VCaP (cell line): ENCODE results near the gene DGCR2.

ENCODE experiments used
- H3K27ac ChIP-seq: fragments of 450-650 bp; 2 replicates; pipeline ENCODE4 v1.5.1; 2017
- TF ChIP-seq, protein P1 (sequence below): fragments of 450-650 bp; conservative IDR thresholded peaks from 2 replicates; pipeline ENCODE4 v1.5.1; 2017; ENCODE audit warnings: mild to moderate bottlenecking, moderate library complexity

The DGCR2 gene

DNA sequence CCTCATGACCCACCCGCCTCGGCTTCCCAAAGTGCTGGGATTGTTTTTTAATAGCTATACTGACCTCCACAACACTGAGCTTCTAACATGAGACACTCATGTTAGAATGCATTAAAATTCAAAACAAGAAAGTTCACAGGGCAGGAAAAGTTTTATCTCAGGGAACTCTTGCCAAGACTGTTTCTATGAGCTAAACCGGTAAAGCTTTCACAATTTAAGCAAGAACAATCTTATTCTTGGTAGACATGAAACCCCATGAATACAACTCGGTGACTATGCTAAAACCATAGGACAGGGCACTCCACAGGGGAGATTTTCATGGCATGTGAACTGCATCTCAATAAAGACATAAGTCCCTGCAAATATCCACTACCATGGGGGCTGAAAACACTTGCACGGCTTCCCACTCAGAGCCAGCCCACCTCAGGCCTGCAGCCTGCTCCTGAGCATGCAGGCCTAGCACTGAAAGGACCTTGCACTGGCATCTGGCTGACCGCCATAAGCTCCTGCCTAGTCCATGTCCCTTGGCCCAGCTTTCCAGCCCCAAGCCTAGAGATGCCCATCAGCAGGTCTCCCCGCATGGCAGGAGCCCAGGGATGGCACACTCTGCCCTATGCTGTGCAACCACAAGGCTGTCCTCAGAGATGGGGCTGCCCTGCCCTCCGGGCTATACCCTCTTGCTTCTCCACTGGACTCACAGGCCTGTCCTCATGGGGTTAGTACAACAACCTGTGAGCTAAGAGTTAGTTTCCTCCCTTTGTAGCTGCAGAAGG lies 58.4 kb downstream of the DGCR2 start:
- TF ChIP-seq, protein P1, sequence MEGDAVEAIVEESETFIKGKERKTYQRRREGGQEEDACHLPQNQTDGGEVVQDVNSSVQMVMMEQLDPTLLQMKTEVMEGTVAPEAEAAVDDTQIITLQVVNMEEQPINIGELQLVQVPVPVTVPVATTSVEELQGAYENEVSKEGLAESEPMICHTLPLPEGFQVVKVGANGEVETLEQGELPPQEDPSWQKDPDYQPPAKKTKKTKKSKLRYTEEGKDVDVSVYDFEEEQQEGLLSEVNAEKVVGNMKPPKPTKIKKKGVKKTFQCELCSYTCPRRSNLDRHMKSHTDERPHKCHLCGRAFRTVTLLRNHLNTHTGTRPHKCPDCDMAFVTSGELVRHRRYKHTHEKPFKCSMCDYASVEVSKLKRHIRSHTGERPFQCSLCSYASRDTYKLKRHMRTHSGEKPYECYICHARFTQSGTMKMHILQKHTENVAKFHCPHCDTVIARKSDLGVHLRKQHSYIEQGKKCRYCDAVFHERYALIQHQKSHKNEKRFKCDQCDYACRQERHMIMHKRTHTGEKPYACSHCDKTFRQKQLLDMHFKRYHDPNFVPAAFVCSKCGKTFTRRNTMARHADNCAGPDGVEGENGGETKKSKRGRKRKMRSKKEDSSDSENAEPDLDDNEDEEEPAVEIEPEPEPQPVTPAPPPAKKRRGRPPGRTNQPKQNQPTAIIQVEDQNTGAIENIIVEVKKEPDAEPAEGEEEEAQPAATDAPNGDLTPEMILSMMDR = no peak
- peak overlapping the region; percentile 16; the same call in 1 of the 2 replicates for H3K27ac ChIP-seq

DNA sequence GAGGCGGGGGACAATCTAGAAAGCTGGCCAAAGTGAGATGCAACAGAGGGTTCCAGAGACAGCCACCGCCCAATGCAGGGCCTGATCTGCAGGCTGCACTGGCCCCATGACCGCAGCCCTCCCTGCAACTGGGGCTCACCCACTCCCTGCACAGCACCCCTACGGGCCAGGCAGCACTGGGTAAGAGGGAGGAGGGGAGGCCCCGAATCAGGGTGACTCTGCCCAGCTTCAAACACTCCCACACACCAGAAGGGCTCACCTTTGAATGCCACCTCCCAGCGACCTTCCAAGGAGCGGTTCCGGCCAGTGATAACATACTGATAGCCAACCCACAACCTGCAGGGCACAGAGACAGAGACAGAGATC lies 59.3 kb downstream of the DGCR2 start:
- TF ChIP-seq, protein P1 = no peak
- H3K27ac ChIP-seq = no peak overlapping the region

GRCh38 chr22:19062139-19062942 lies 59.9 kb downstream of the DGCR2 start:
- no peak overlapping the region for H3K27ac ChIP-seq
- TF ChIP-seq, protein P1 = no peak

- TF ChIP-seq, protein P1 = no peak
- H3K27ac ChIP-seq = no peak overlapping the region
These were observed 60.6 kb downstream of the DGCR2 start for GRCh38 chr22:19061471-19062138.

DNA sequence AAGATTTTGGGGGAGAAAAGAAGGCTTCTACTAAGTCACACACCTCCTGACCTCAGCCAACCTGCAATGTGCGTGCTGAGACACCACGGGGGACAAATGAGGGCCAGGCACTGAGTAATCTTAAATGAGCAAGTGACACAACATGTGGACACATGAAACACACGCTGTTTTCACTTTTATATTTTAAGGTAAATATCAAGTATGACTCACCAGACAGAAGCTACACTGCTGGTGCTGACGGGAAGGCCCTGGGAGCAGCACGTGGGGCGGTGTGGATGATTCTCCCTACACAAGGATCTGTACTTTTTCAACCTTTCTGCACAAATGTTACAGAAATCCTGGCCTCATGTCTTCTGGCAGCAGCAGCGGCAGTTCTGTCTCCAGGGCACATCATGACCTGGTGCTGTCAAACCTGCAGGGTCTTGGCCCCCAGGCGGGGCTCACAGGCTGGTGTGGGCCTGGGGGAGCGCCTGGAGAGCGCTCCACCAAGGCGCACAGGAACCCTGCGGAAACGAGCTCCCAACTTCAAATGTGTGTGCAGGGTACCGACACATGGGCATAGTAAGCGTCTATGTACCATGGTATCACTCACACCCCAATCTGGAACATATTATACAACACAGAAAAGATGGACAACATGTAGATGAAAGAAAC lies 61.7 kb downstream of the DGCR2 start:
- TF ChIP-seq, protein P1 = no peak
- H3K27ac ChIP-seq = no peak overlapping the region

GRCh38 chr22:19059481-19060278 lies 62.5 kb downstream of the DGCR2 start:
- TF ChIP-seq, protein P1 = no peak
- peak overlapping the region; percentile 49; the same call in 1 of the 2 replicates for H3K27ac ChIP-seq
